K562 (cell line): ENCODE results near the gene TUBB1. TPM values are rescaled to one million over a fixed set of nuclear protein-coding genes. Genes with fewer than 3 reads are reported as not detected.

Source experiments
- CCNT2 ChIP-seq: IDR thresholded peaks from 2 replicates; pipeline ENCODE4 v1.6.1; 2011; ENCODE audit warnings: borderline replicate concordance, low read depth, mild to moderate bottlenecking, moderate library complexity, mixed read lengths, low read length; ENCODE audit not compliant: insufficient read length; ENCODE audit errors: extremely low read depth
- CREB1 ChIP-seq, 2 experiments: sonication (generic) in 1 of 2; formaldehyde crosslinking in 1 of 2; IDR thresholded peaks; 2 replicates each; pipeline versions ENCODE4 v1.6.1 to v1.8.0; 2012 to 2022; ENCODE audit warnings: inconsistent platforms in 1 of 2, mild to moderate bottlenecking in 1 of 2, missing genetic modification reagents in 1 of 2, moderate library complexity in 1 of 2
- CXXC5 ChIP-seq: fragments of 250-450 bp; sonication (Bioruptor Pico); IDR thresholded peaks from 2 replicates; pipeline ENCODE4 v1.8.0; 2022; ENCODE audit warnings: inconsistent platforms, mild to moderate bottlenecking, moderate library complexity
- GATAD2B ChIP-seq: fragments of 450-650 bp; IDR thresholded peaks from 2 replicates; pipeline ENCODE4 v1.6.1; 2017; ENCODE audit warnings: mild to moderate bottlenecking, borderline replicate concordance
- HEY1 ChIP-seq: fragments of 250-450 bp; sonication (Bioruptor Pico); IDR thresholded peaks from 2 replicates; pipeline ENCODE4 v1.5.0; 2020; ENCODE audit warnings: mild to moderate bottlenecking, moderate library complexity, borderline replicate concordance
- HMGN3 ChIP-seq: IDR thresholded peaks from 2 replicates; pipeline ENCODE4 v1.6.1; 2011; ENCODE audit warnings: borderline replicate concordance, low read depth, mild to moderate bottlenecking, mixed read lengths, low read length; ENCODE audit not compliant: insufficient read length; ENCODE audit errors: extremely low read depth
- MEF2A ChIP-seq: IDR thresholded peaks from 2 replicates; pipeline ENCODE4 v1.6.1; 2011; ENCODE audit warnings: low read depth, mild to moderate bottlenecking, low read length, moderate library complexity; ENCODE audit not compliant: control insufficient read depth
- NR2C1 ChIP-seq, 2 experiments: fragments of 450-650 bp; IDR thresholded peaks; 2 replicates each; pipeline ENCODE4 v1.6.1; 2017; ENCODE audit warnings: mild to moderate bottlenecking in 2 of 2, antibody characterized with exemption in 1 of 2, inconsistent platforms in 1 of 2, missing compliant biosample characterization in 1 of 2, missing genetic modification characterization in 1 of 2
- NR2C2 ChIP-seq, 2 experiments: fragments of 200-800 bp in 1 of 2; sonication (Bioruptor generic) in 1 of 2; sonication (generic) in 1 of 2; formaldehyde crosslinking in 1 of 2; IDR thresholded peaks; 2 replicates each; pipeline versions ENCODE4 v1.6.1 to v1.8.0; 2016 to 2022; ENCODE audit warnings: mild to moderate bottlenecking in 1 of 2, missing compliant biosample characterization in 1 of 2, missing genetic modification characterization in 1 of 2, missing genetic modification reagents in 1 of 2
- POLR2AphosphoS5 ChIP-seq: IDR thresholded peaks from 2 replicates; pipeline ENCODE4 v1.6.1; 2011; ENCODE audit warnings: mild to moderate bottlenecking, low read depth, low read length, moderate library complexity; ENCODE audit not compliant: control insufficient read depth, insufficient read depth
- YBX1 ChIP-seq: fragments of 450-650 bp; IDR thresholded peaks from 2 replicates; pipeline ENCODE4 v1.7.1; 2016; ENCODE audit warnings: mild to moderate bottlenecking
- ZBTB17 ChIP-seq: fragments of 450-650 bp; formaldehyde crosslinking; IDR thresholded peaks from 2 replicates; pipeline ENCODE4 v1.4.0; 2020; ENCODE audit warnings: mild to moderate bottlenecking
- ZC3H4 ChIP-seq: sonication (generic); formaldehyde crosslinking; IDR thresholded peaks from 2 replicates; pipeline ENCODE4 v1.9.0; 2021; ENCODE audit warnings: missing genetic modification reagents, borderline replicate concordance
- polyA plus RNA-seq, 8 experiments: library from polyadenylated mRNA; depleted of rRNA in 4 of 8; stranded (reverse) in 5 of 8; unstranded in 3 of 8; fragments of >200 nt; fragmentation: Nextera tagmentation in 2 of 8; fragmentation: Illumina TruSeq in 1 of 8; extraction: Ambion mirVana in 2 of 8; extraction: Trizol in 1 of 8; gene quantifications; 2 replicates each; pipeline versions ENCODE4 v1.2.1 to v1.2.3, GENCODE V29; 2011 to 2014; ENCODE audit warnings: inconsistent platforms in 1 of 8, missing spikeins in 1 of 8
- total RNA-seq, 7 experiments: library from RNA; depleted of rRNA in 6 of 7; stranded (reverse); fragments of >200 nt in 6 of 7; fragmentation: Illumina TruSeq in 2 of 7; extraction: Trizol in 2 of 7; gene quantifications; 2 replicates each; pipeline versions ENCODE4 v1.2.1 to v1.2.3, GENCODE V29; 2011 to 2021; ENCODE audit warnings: low replicate concordance in 1 of 7
- TF ChIP-seq, protein P1 (sequence below), 2 experiments: fragments of 200-800 bp in 1 of 2; sonication (Bioruptor generic) in 1 of 2; sonication (generic) in 1 of 2; formaldehyde crosslinking in 1 of 2; IDR thresholded peaks in 1 of 2; conservative IDR thresholded peaks in 1 of 2; 2 replicates each; pipeline versions ENCODE4 v1.5.0 to v1.6.1; 2016 to 2020; ENCODE audit warnings: missing compliant biosample characterization in 1 of 2, missing genetic modification characterization in 1 of 2, missing genetic modification reagents in 1 of 2
- TF ChIP-seq, protein P2 (sequence below): sonication (generic); formaldehyde crosslinking; IDR thresholded peaks from 2 replicates; pipeline ENCODE4 v1.8.0; 2022; ENCODE audit warnings: missing genetic modification reagents, mild to moderate bottlenecking, moderate library complexity, borderline replicate concordance
- TF ChIP-seq, protein P3 (sequence below), 2 experiments: IDR thresholded peaks; 2 replicates each; pipeline ENCODE4 v1.6.1; 2011; ENCODE audit warnings: borderline replicate concordance in 1 of 2, control low read depth in 1 of 2, low read depth in 1 of 2, low read length in 1 of 2, mild to moderate bottlenecking in 1 of 2, mixed read lengths in 1 of 2, moderate library complexity in 1 of 2; ENCODE audit not compliant: insufficient read depth in 1 of 2, insufficient read length in 1 of 2, poor library complexity in 1 of 2, severe bottlenecking in 1 of 2; ENCODE audit errors: extremely low read depth in 1 of 2
- TF ChIP-seq, protein P4 (sequence below): sonication (generic); formaldehyde crosslinking; IDR thresholded peaks from 2 replicates; pipeline ENCODE4 v1.8.1; 2023; ENCODE audit warnings: mild to moderate bottlenecking, missing genetic modification reagents, moderate library complexity

The TUBB1 gene
- total and polyA plus RNA-seq, 9 of the 15 experiments (the other 6 are each of a cell fraction or from before 2014, with no cell fraction given): 1.5 to 3.9 (median 2.4) TPM

DNA sequence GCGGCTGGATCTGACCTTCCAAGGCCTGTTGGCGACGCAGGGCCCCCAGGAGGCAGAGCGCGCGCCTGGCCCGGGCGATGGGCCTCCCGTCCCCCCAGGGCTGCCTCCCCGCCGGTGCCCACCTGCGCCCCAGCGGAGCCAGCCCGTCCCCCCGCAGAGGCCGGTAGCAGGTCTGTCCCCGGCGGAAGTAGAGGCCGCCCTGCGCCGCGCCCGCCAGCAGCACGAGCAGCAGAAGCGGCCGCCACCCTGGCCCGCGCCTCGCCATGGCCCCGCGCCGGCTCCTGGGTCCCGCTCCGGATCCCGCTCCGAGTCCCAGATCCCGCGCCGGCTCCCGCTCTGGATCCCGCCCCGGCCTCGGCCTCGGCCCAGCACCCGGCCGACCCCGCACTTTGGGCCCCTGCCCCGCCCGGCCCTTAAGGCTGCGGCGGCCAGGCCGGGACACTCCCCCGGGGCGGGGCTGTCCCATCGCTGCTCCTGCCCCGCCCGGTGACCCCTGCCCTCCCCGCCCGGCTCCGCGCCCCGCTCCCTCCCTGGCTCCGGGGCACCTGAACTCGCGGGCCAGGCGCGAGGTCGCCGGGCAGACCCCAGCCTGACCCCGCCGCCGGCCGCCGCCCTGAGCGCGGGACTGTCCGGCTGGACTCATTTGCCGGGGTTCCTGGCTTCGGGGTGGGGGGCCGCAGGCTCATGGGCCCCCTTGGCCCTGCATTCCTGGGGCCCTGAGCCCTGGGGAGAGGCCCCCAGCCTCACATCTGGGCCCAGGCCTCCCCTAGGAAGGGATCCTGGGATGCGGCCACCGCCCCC is 12.2 kb upstream of the TUBB1 start, which contains the start of gene CTSZ (continued):
- TF ChIP-seq, protein P1, sequence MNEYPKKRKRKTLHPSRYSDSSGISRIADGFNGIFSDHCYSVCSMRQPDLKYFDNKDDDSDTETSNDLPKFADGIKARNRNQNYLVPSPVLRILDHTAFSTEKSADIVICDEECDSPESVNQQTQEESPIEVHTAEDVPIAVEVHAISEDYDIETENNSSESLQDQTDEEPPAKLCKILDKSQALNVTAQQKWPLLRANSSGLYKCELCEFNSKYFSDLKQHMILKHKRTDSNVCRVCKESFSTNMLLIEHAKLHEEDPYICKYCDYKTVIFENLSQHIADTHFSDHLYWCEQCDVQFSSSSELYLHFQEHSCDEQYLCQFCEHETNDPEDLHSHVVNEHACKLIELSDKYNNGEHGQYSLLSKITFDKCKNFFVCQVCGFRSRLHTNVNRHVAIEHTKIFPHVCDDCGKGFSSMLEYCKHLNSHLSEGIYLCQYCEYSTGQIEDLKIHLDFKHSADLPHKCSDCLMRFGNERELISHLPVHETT (CRISPR knock-in tag; conservative IDR thresholded peaks at IDR 0.05 in 1 of 2, IDR thresholded peaks at IDR 0.05 in 1 of 2): 0 out of 4 replicates have a peak, but pooled peaks of 1 of the 2 experiments have one; percentile 42
- TF ChIP-seq, protein P2, sequence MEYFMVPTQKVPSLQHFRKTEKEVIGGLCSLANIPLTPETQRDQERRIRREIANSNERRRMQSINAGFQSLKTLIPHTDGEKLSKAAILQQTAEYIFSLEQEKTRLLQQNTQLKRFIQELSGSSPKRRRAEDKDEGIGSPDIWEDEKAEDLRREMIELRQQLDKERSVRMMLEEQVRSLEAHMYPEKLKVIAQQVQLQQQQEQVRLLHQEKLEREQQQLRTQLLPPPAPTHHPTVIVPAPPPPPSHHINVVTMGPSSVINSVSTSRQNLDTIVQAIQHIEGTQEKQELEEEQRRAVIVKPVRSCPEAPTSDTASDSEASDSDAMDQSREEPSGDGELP (CRISPR knock-in tag): peak; percentile 9; the same call in 1 of the 2 replicates
- TF ChIP-seq YBX1: no peak
- TF ChIP-seq, protein P3, sequence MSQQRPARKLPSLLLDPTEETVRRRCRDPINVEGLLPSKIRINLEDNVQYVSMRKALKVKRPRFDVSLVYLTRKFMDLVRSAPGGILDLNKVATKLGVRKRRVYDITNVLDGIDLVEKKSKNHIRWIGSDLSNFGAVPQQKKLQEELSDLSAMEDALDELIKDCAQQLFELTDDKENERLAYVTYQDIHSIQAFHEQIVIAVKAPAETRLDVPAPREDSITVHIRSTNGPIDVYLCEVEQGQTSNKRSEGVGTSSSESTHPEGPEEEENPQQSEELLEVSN (IDR thresholded peaks at IDR 0.05; ENCODE audit: borderline replicate concordance in 1 of 2, extremely low read depth in 1 of 2, insufficient read depth in 1 of 2, insufficient read length in 1 of 2, low read depth in 1 of 2, low read length in 1 of 2, poor library complexity in 1 of 2, severe bottlenecking in 1 of 2): peak; percentile 13 to 74
- TF ChIP-seq CXXC5 (CRISPR knock-in tag): peak; percentile 59
- no peak for TF ChIP-seq MEF2A
- TF ChIP-seq, protein P4, sequence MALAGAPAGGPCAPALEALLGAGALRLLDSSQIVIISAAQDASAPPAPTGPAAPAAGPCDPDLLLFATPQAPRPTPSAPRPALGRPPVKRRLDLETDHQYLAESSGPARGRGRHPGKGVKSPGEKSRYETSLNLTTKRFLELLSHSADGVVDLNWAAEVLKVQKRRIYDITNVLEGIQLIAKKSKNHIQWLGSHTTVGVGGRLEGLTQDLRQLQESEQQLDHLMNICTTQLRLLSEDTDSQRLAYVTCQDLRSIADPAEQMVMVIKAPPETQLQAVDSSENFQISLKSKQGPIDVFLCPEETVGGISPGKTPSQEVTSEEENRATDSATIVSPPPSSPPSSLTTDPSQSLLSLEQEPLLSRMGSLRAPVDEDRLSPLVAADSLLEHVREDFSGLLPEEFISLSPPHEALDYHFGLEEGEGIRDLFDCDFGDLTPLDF: 0 out of 2 replicates have a peak, but pooled peaks have one; percentile 32
- no peak for TF ChIP-seq HEY1 (CRISPR knock-in tag)
- 0 out of 2 replicates have a peak, but pooled peaks have one; percentile 25 for TF ChIP-seq CREB1 (IDR thresholded peaks at IDR 0.05)
- no peak for TF ChIP-seq CREB1 (CRISPR knock-in tag; IDR thresholded peaks at IDR 0.05)
- TF ChIP-seq NR2C2 (CRISPR knock-in tag; IDR thresholded peaks at IDR 0.05): no peak
- peak; percentile 95 for TF ChIP-seq NR2C2 (tag; IDR thresholded peaks at IDR 0.05)
- no peak for TF ChIP-seq POLR2AphosphoS5
- no peak for TF ChIP-seq ZC3H4 (CRISPR knock-in tag)
- TF ChIP-seq ZBTB17 (CRISPR knock-in tag): 0 out of 2 replicates have a peak, but pooled peaks have one; percentile 21
- TF ChIP-seq HMGN3: peak; percentile 5
- TF ChIP-seq GATAD2B: peak; percentile 84; the same call in 1 of the 2 replicates
- TF ChIP-seq CCNT2: peak; percentile 42
- peak; percentile 41; the same call in 1 of the 2 replicates for TF ChIP-seq NR2C1 (IDR thresholded peaks at IDR 0.05)
- TF ChIP-seq NR2C1 (tag; IDR thresholded peaks at IDR 0.05): peak; percentile 5; the same call in 1 of the 2 replicates
